ENCODE measurements around the gene RRP15. TPM values are rescaled to one million over a fixed set of nuclear protein-coding genes. Genes with fewer than 3 reads are reported as not detected.

Gene RRP15
- total and polyA plus RNA-seq, 9 of the 15 experiments (the other 6 are each of a cell fraction or from before 2014, with no cell fraction given): 9.5 to 58.1 (median 29.3) TPM

- TF ChIP-seq ATF3 (IDR thresholded peaks at IDR 0.05): no peak
- TF ChIP-seq ATF3 (CRISPR knock-in tag; conservative IDR thresholded peaks at IDR 0.05): 0 out of 2 replicates have a peak, but pooled peaks have one; percentile 69
- TF ChIP-seq ELF1 (tag; IDR thresholded peaks at IDR 0.05): peak; percentile 76
- TF ChIP-seq SIN3A (IDR thresholded peaks at IDR 0.05; ENCODE audit: borderline replicate concordance in 2 of 2, control insufficient read depth in 1 of 2, low read depth in 2 of 2, low read length in 2 of 2): peak; percentile 99 to 100
- no peak for TF ChIP-seq MYNN (IDR thresholded peaks at IDR 0.05)
- TF ChIP-seq MYNN (CRISPR knock-in tag; IDR thresholded peaks at IDR 0.05): no peak
- TF ChIP-seq ZMIZ1 (IDR thresholded peaks at IDR 0.05; ENCODE audit: low read depth in 2 of 2, low read length in 2 of 2): no peak
- 0 out of 2 replicates have a peak, but pooled peaks have one; percentile 68 for TF ChIP-seq ZNF609 (CRISPR knock-in tag; IDR thresholded peaks at IDR 0.05; ENCODE audit: borderline replicate concordance)
- no peak for TF ChIP-seq PTBP1 (IDR thresholded peaks at IDR 0.05; ENCODE audit: low read depth, low read length)
- peak; percentile 79 for TF ChIP-seq PKNOX1 (IDR thresholded peaks at IDR 0.05)
- peak in 1 of 2 experiments; percentile 94; a peak in 2 of 4 replicates for TF ChIP-seq KDM4B (IDR thresholded peaks at IDR 0.05; ENCODE audit: borderline replicate concordance in 2 of 2, low read depth in 1 of 2)
- TF ChIP-seq SUPT5H (IDR thresholded peaks at IDR 0.05): peak; percentile 92
- TF ChIP-seq CREBBP (IDR thresholded peaks at IDR 0.05; ENCODE audit: low read depth, low read length): no peak
- no peak for TF ChIP-seq RFX7 (CRISPR knock-in tag; IDR thresholded peaks at IDR 0.05)
- no peak for TF ChIP-seq MECOM (CRISPR knock-in tag; IDR thresholded peaks at IDR 0.05)
- TF ChIP-seq SMARCA4 (IDR thresholded peaks at IDR 0.05): no peak
- TF ChIP-seq HDAC6 (IDR thresholded peaks at IDR 0.05; ENCODE audit: low read depth, low read length): no peak
- no peak for TF ChIP-seq PHB (CRISPR knock-in tag; IDR thresholded peaks at IDR 0.05)
These were observed at the start of gene RRP15 (continued) for GRCh38 chr1:218284917-218285635.

Measured in K562 (cell line).